GM23248 (cell line): ENCODE measurements around the gene PRPSAP2. TPM values are rescaled to one million over a fixed set of nuclear protein-coding genes. Genes with fewer than 3 reads are reported as not detected.
A peak's percentile ranks its signal among the peaks of the same experiment; 100 is the strongest.

Source experiments
- DNase-seq: peaks from one replicate; pipeline ENCODE4 v3.0.0-alpha.2; 2015
- H2AFZ ChIP-seq: fragments of 200-600 bp; sonication (generic); 2 replicates; pipeline ENCODE4 v1.6.1; 2016; ENCODE audit warnings: antibody characterized with exemption
- H3F3A ChIP-seq: fragments of 200-600 bp; sonication (generic); 2 replicates; pipeline ENCODE4 v1.6.1; 2016; ENCODE audit warnings: mild to moderate bottlenecking, antibody characterized with exemption, mixed run types; ENCODE audit not compliant: insufficient read depth
- H3K27ac ChIP-seq: fragments of 200-600 bp; sonication (generic); 2 replicates; pipeline ENCODE4 v1.5.1; 2016; ENCODE audit warnings: mild to moderate bottlenecking
- H3K27me3 ChIP-seq: fragments of 200-600 bp; sonication (generic); replicated peaks from 2 replicates; pipeline ENCODE4 v1.6.1; 2016; ENCODE audit warnings: mild to moderate bottlenecking; ENCODE audit not compliant: insufficient read depth
- H3K36me3 ChIP-seq: fragments of 200-600 bp; sonication (generic); 2 replicates; pipeline ENCODE4 v1.6.1; 2016; ENCODE audit warnings: low read depth, mild to moderate bottlenecking
- H3K4me1 ChIP-seq: fragments of 200-600 bp; sonication (generic); 2 replicates; pipeline ENCODE4 v1.6.1; 2016; ENCODE audit warnings: mild to moderate bottlenecking; ENCODE audit not compliant: insufficient read depth
- H3K4me2 ChIP-seq: fragments of 200-600 bp; sonication (generic); one replicate; pipeline ENCODE4 v1.6.1; 2016; ENCODE audit warnings: mild to moderate bottlenecking; ENCODE audit not compliant: unreplicated experiment
- H3K4me3 ChIP-seq: fragments of 200-600 bp; sonication (generic); 2 replicates; pipeline ENCODE4 v1.5.1; 2016; ENCODE audit warnings: mild to moderate bottlenecking
- H3K79me2 ChIP-seq: fragments of 200-600 bp; sonication (generic); 2 replicates; pipeline ENCODE4 v1.6.1; 2016; ENCODE audit warnings: mild to moderate bottlenecking; ENCODE audit not compliant: insufficient read depth
- H3K9ac ChIP-seq: fragments of 200-600 bp; sonication (generic); 2 replicates; pipeline ENCODE4 v1.6.1; 2016; ENCODE audit warnings: mild to moderate bottlenecking
- H3K9me2 ChIP-seq: fragments of 200-600 bp; sonication (generic); 2 replicates; pipeline ENCODE4 v1.6.1; 2016; ENCODE audit warnings: mixed run types, mild to moderate bottlenecking, moderate library complexity; ENCODE audit not compliant: insufficient read depth
- H3K9me3 ChIP-seq: fragments of 200-600 bp; sonication (generic); one replicate; pipeline ENCODE4 v1.6.1; 2017; ENCODE audit warnings: low read depth
- H4K20me1 ChIP-seq: fragments of 200-600 bp; sonication (generic); 2 replicates; pipeline ENCODE4 v1.6.0; 2016; ENCODE audit not compliant: insufficient read depth
- EZH2 ChIP-seq: fragments of 200-600 bp; sonication (generic); IDR thresholded peaks from 2 replicates; pipeline ENCODE4 v1.6.1; 2018; ENCODE audit warnings: antibody characterized with exemption, mild to moderate bottlenecking; ENCODE audit not compliant: insufficient read depth, poor library complexity, severe bottlenecking
- EZH2phosphoT487 ChIP-seq: fragments of 200-600 bp; sonication (generic); IDR thresholded peaks from 2 replicates; pipeline ENCODE4 v1.6.1; 2018; ENCODE audit warnings: antibody characterized with exemption, moderate library complexity, mild to moderate bottlenecking, low read depth; ENCODE audit not compliant: insufficient read depth
- WGBS, 2 experiments: methylation state at CpG; one replicate each; pipeline ENCODE4 v1.1.6; 2015 to 2017; ENCODE audit warnings: low lambda C conversion rate in 2 of 2, low coverage in 1 of 2; ENCODE audit errors: missing lambda C conversion rate in 2 of 2; 5-methylcytosine and 5-hydroxymethylcytosine counted together
- in situ Hi-C: fragments of 300-500 bp; cut with MboI; formaldehyde crosslinking; loops from 2 replicates; pipeline ENCODE4 v1.15.0; 2020
- polyA plus RNA-seq: library from polyadenylated mRNA; unstranded; fragments of >200 nt; fragmentation: Nextera tagmentation; extraction: Ambion mirVana; gene quantifications from 2 replicates; pipeline ENCODE4 v1.2.1, GENCODE V29; 2016
- total RNA-seq: library from RNA; depleted of rRNA; stranded (reverse); fragments of >200 nt; shearing (Covaris generic); gene quantifications from 2 replicates; pipeline ENCODE4 v1.2.3, GENCODE V29; 2014

Gene PRPSAP2
- total and polyA plus RNA-seq, 2 experiments from 2014 or later = 19.4 to 23.5 TPM

DNA sequence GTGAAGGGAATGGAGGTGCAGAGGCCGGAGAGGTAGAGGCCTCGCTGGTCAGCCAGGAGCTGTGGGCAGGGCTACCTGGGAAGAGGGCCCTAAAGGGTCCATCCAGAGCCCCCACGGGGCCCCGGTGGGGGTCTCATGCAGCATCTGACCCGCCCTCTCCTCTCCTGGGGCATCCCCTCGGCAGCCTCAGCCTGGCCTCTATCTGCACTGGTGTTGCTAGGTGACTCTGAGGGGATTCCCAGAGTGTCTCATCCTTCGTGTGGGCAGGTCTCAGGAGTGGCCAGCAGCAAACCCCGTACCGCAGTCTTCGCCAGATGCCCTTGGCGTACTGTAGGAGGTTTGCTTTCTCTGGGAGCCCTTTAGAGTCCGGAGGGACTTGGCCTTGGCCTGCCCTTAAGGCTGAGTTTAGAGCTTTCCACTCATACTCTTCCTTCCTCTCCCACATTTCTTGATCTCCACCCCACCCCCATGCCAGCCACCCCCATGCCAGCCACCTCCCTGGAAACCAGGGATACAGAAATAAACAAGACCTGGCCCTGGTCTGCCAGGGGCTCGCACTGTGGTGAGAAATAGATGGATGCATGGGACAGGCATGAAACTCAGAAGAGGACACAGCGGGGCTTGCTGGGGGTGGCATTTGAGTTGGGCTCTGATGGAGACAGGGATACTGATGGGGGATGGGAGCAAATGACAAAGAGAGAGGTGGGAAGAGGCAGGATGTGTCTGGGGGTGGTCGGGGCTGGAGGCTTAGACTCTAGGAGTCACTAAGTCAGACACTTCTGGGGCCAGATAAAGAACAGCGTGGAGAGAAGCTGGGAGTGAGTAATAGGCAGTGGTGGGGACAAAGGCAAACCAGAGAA lies 103.9 kb downstream of the PRPSAP2 start:
- DNase-seq = peak; percentile 79
- H3K27ac ChIP-seq = peak overlapping the region; percentile 77

DNA sequence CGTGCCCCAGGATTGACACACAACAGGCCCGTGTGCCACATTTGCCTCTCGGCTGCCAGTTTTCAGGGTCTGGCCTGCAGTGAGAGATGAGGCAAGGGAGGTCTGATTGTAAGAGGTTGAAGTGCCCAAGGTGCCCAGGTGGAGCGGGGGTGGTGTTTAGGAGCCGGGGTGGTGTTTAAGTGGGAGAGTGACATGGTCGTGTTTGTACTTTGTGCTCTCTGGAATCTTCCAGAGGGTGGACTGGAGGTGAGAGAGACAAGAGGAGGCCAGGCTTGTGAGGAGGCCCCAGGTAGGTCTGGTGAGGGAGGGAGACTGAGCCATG lies 104.5 kb downstream of the PRPSAP2 start:
- 56 to 59% methylated on average over 6 of the region's 6 CpGs for WGBS, 2 experiments
- Histone ChIP-seq H4K20me1 (no peaks in the 10 kb centered on the region), H3K9ac (peak overlapping the region; percentile 54), H3K9me3 (no peaks in the 10 kb centered on the region), H3K36me3 (no peaks in the 10 kb centered on the region), H3K27me3 (no peaks in the 10 kb centered on the region), H3K9me2 (no peaks in the 10 kb centered on the region), H3F3A (peaks cover 17% of the 10 kb centered on the region), H3K27ac (peak overlapping the region; percentile 77), H3K4me3 (no peak overlapping the region), H2AFZ (peak overlapping the region; percentile 30; the same call in 1 of the 2 replicates), H3K4me2 (no peak overlapping the region), H3K79me2 (no peaks in the 10 kb centered on the region), H3K4me1 (peaks cover 25% of the 10 kb centered on the region)
- TF ChIP-seq EZH2phosphoT487 (no peak), EZH2 (no peak)
- no peak for DNase-seq
- in situ Hi-C loops = no loop called here

More for the DNA sequence above, 103.9 kb downstream of the PRPSAP2 start:
- Histone ChIP-seq H3K4me3 (no peak overlapping the region), H3K36me3 (no peaks in the 10 kb centered on the region), H3K9me3 (no peaks in the 10 kb centered on the region), H2AFZ (peak overlapping the region; percentile 30; the same call in 1 of the 2 replicates), H3K4me2 (no peak overlapping the region), H3K27me3 (no peaks in the 10 kb centered on the region), H3K79me2 (no peaks in the 10 kb centered on the region), H3K9ac (peak overlapping the region; percentile 54), H3K4me1 (peaks cover 25% of the 10 kb centered on the region), H4K20me1 (no peaks in the 10 kb centered on the region), H3F3A (peaks cover 17% of the 10 kb centered on the region), H3K9me2 (no peaks in the 10 kb centered on the region)
- TF ChIP-seq EZH2phosphoT487 = no peak
- no peak for TF ChIP-seq EZH2
- in situ Hi-C loops = no loop called here
- 56 to 61% methylated on average over 16 of the region's 16 CpGs for WGBS, 2 experiments

DNA sequence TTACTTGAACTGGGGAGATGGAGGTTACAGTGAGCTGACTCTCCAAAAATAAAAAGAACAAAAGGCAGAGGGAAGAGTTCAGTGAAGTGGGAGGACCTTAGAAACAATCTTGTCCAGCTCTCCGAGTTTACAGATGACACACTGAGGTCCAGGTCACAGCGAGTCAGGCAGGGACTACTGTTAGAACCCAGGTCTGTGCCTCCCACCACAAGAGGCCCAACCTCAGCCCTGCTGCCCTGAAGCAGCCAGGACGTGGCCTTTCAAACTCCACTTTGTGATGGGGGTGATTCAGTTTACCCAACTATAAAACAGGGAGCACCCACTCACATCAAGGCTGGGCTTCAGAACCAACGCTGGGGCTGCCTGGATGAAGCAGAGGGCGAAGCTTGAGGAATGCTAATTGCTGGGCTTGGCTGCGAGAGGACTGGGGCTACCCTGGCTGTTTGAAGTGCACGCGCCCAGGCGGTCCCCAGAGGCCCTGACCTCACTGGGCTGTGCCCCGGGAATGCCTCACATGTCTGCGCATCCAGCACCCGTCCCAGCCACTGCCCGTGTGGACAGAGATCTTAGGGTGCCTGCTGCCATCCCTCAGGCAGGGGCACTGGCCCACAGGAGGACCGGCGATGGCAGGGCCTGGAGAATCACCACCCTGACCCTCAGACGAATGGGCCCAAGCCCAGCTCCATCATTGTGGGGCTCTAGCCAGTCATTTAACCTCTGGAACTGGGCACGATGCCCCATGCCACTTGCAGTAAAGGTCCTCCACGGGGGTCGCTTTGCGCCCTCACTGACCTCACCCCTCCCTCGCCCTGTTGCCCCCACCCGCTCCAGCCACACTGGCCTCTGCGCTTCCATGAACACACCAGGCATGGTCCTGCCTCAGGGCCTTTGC lies 105.4 kb downstream of the PRPSAP2 start:
- 73 to 77% methylated on average over 21 to 23 of the region's 23 CpGs for WGBS, 2 experiments
- H3K4me2 ChIP-seq = no peak overlapping the region
- in situ Hi-C loops = no loop called here
- H3K27me3 ChIP-seq = no peaks in the 10 kb centered on the region
- peak overlapping the region; percentile 30; the same call in 1 of the 2 replicates for H2AFZ ChIP-seq
- H3K36me3 ChIP-seq = no peaks in the 10 kb centered on the region
- H3K79me2 ChIP-seq = no peaks in the 10 kb centered on the region
- TF ChIP-seq EZH2phosphoT487 (no peak), EZH2 (no peak)
- no peaks in the 10 kb centered on the region for H3K9me2 ChIP-seq
- H3F3A ChIP-seq = peaks cover 17% of the 10 kb centered on the region
- peak overlapping the region; percentile 54 for H3K9ac ChIP-seq
- no peaks in the 10 kb centered on the region for H4K20me1 ChIP-seq
- H3K4me3 ChIP-seq = no peak overlapping the region
- peak; percentile 77 for DNase-seq
- peak overlapping the region; percentile 77 for H3K27ac ChIP-seq
- H3K4me1 ChIP-seq = peaks cover 25% of the 10 kb centered on the region
- no peaks in the 10 kb centered on the region for H3K9me3 ChIP-seq

DNA sequence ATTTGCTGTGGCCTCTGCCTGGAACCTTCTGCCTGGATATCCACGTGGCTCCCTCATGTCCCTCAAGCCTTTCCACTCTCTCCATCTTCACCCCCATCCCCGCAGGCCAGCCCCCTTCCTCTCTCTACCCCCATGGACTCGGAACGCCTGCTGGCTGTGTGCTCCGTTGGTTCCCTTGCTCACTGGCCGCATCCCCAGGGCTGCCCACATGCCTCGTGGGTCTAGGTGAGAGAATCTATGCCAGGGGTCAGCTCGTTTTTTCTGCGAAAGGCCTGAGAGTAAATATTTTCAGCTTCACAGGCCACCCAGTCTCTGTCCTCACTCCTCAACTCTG lies 106.1 kb downstream of the PRPSAP2 start:
- TF ChIP-seq EZH2phosphoT487 (no peak), EZH2 (no peak)
- H3K27ac ChIP-seq = 0 out of 2 replicates have a peak overlapping the region, but pooled peaks have one; percentile 77
- no peak overlapping the region for H3K4me2 ChIP-seq
- H3K9ac ChIP-seq = no peak overlapping the region
- H3F3A ChIP-seq = peaks cover 17% of the 10 kb centered on the region
- 85 to 93% methylated on average over 8 to 9 of the region's 9 CpGs for WGBS, 2 experiments
- DNase-seq = no peak
- H3K27me3 ChIP-seq = no peaks in the 10 kb centered on the region
- in situ Hi-C loops = no loop called here
- no peaks in the 10 kb centered on the region for H3K79me2 ChIP-seq
- no peaks in the 10 kb centered on the region for H3K36me3 ChIP-seq
- H2AFZ ChIP-seq = no peak overlapping the region
- H3K4me1 ChIP-seq = peaks cover 25% of the 10 kb centered on the region
- H4K20me1 ChIP-seq = no peaks in the 10 kb centered on the region
- H3K4me3 ChIP-seq = no peak overlapping the region
- no peaks in the 10 kb centered on the region for H3K9me2 ChIP-seq
- H3K9me3 ChIP-seq = no peaks in the 10 kb centered on the region
